NCI-H69 (cell line): ENCODE results near the gene CEBPE.

Experiments
- DNase-seq: peaks from one replicate; lab custom pipeline; 2025; lab: John Stamatoyannopoulos, UW

Gene CEBPE

DNA sequence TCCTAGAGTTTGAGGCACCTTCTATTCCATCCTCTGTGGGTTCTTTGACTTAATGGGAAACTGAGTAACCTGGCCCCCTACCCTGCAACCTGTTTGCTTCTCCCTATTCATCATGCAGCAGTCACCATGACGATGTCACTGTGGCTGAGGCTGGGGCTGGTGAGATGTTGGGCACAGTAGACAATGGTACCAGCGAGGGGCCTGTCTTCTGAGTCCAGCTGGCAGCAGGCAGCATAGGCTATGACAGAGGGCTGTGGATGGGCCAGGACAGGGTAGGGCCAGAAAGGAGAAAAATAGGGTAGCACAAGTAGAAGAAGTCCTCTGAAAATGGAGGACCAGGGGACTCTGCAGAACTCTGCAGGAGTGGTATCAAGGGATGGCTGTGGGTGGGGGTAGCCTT, 16.3 kb downstream of the CEBPE start:
- DNase-seq, result no peak

DNA sequence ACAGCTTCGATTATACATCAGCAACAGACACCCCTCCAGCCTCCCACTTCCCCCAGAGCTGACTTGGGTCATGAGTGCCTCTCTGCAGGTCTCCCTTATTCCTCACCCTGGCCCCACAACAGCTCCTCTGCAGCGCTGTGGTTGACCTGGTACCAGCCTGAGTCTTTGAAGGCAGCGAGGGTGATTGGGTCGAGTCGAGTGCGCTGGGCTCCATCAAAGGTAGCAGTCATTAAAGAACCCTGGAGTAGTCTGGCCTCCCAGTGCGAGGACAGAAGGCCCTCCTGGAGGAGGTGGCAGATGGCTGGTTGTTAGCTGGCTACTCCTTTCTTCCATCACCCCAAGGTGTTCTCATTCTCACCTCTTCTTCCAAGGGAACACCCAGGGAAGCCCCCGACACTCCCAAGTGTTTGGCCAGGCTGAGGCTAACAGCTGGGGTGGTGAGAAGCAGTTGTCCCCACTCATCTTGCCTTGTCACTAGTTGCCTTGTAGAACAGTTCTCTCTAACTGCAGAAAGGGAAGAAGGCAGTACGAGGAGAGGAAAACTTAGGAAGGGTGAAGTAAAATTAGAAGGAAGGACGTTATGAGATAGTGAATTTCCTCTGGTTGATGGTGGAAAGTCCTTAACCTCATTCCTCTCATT, 16.9 kb downstream of the CEBPE start:
- DNase-seq, result no peak

DNA sequence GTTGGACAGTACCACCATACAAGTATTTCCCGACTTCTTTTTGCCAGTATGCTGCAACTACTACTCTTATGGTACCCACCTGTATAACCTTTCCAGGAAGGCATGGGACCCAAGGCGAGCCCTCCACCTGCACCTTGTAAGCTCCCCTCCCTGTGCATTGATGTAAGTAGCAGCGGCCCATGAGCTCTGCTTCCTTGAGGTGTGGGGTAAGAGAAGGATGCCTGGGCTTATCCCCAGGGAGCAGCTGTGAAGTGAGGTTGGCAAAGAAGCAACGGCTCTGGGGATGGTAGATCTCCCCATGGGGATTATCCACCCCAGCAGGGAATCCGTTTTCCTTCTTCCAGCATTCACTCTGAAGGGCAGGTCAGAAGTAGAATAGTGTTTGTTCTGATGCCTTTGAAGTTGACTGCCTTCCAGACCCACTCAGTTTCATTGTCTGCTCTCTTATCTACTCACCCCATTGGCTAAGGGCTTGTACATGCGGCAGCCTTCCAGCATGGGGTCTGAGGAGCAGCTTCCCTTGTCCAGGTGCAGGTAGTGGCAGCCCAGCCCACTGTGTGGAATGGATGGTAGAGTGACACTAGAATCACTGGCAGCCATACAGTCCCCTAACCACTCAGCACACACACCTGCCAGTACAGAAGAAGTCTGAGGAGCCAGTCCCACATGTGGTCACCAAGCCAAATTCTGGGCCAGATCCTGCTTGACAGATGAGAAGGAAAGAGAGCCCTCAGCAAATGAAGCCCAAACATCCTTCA, 17.7 kb downstream of the CEBPE start:
- DNase-seq, result no peak

DNA sequence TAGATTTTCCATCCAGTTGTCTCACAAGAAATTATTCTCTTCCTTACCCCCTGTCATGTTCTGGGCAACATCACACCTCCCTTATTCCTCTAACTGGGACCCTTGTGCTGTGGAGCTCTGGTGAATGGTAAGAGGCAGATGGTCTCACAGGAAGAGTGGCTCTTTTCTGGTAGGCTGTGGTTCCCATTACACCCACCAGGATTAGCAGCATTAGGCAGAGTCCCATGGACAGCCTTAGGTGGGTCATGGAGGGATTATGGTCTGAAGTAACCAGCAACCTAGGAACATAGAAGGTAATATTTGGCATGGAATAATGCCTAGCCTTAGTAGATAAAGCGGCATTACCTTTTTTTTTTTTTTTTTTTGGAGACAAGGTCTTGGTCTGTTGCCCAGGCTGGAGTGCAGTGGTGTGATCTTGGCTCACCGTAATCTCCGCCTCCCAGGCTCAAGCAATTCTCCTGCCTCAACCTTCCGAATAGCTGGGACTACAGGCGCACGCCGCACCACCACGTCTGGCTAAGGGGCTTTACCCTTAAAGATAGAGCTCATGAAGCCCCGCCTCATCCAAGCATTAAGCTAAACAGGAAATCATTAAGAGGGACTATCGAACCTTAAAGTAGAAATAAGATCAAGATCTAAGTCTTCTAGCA, 19.7 kb downstream of the CEBPE start:
- DNase-seq, result no peak

DNA sequence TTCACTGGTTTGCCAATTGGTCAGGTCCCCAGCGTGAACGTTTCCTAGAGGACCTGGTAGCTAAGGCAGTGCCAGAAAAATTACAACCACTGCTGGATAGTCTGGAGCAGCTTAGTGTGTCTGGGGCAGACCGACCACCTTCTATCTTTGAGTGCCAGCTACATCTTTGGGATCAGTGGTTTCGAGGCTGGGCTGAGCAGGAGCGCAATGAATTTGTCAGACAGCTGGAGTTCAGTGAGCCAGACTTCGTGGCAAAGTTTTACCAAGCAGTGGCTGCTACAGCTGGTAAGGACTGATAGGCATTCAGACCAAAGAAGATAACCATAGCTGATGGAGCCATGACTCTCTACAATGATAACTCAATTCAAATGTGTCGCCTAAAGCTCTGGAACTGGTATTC, 21.3 kb downstream of the CEBPE start:
- no peak for DNase-seq

DNA sequence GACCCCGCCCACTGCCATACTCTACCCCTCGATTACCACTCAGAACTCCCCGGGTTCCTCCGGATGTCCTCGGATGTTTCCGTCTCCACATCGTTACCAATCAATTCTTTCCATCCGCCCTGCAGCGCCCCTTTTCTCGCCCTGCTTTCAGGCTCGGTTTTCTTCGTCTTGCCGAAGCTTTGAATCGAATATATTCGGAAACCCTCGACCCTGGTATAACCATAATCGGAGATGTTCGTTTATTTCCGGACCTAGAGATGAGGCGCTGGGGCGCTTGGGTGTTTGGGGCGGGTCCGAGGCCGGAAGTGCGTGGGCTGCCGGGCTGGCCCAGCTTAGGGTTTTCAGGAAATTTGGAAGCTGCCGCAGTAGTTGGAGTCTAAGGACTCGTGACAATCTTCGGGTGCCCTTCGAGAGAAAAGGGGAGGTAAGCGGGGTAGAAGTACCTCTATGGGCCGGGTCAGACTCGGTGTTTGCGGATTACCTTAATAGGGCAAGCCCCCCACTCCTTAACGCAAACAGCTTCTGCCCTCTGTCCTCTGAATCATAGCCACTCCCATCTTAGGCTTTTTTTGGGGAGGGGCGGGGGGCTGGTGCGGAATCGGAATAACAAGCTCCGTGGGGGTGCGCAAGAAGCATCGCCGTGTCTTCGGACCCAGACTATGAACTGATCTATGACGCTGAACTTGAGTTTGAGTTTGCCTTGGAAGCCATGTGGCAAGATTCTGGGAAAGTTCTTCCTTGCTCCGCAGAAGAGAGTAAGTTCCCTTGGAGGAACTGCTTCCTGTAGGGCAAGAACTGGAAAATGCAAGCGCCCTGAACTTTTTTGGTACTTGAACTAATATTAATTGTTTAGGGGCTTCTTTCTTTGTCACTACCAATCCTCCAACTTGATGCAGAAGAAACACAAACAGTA, 23.6 kb downstream of the CEBPE start, which contains the start of gene C14orf119:
TSS of gene C14orf119 (plus strand) at position 310 of the 913 bp plus-strand sequence. CDS start 2,154 bp downstream, outside the sequence.
- DNase-seq, result no peak

DNA sequence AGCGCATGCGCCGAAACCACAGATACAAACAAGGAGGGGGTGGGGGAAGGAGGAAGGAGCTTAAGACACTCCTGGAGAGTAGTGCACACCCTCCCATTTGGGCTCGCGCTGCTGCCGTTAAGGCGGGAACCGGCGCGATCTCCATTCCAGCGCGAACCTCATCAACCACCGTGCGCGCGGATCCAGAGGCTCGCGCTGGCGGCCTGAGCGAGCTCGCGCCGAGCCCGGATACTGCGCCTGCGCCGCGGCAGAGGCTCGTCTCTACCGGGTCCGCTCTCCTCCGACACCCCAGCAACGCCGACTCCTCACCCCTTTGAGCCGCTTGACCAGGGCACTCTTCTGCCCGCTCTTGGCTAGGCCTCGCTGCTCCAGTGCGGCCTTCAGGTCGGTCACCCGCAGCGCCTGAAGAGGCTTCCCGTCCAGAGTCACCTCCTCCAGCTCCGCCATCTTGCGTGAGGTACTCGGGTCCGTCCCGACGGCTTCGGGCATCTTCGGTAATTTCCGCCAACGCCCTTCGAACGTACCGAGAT, 24.3 kb downstream of the CEBPE start, which contains the start of gene ACIN1:
TSS of gene ACIN1 (minus strand) at position 471 of the 530 bp plus-strand sequence. CDS start at position 447, 24 bp downstream.
- no peak for DNase-seq

DNA sequence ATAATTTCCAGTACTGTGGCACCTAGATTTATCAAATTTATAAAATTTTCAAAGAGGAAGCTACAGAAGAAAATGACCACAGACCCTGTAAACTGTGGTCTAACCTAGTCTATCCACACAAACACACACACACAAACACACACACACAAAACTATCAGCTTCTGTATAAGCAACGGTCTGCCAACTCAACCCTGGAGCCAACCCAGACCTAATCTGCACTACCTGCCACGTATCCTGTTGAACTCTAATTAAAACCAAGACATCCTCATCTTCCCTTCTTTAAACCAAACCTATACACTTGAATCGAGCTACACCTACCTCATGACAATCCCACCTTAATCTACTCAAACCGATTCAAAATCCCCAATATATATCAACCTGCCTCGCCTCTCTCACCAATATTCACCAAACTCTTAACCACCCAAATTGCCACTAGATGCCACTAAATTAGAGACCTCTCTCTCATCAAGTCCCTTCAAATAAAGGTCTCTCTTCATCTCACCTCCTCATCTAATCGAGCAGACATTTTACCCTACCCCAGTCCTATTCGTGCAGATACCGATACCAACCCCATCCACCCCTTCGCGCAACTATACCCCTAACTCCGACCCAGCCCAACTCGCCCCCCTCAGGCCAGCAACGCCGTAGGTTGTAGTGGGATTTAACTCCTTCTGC, 24.9 kb downstream of the CEBPE start:
- no peak for DNase-seq

DNA sequence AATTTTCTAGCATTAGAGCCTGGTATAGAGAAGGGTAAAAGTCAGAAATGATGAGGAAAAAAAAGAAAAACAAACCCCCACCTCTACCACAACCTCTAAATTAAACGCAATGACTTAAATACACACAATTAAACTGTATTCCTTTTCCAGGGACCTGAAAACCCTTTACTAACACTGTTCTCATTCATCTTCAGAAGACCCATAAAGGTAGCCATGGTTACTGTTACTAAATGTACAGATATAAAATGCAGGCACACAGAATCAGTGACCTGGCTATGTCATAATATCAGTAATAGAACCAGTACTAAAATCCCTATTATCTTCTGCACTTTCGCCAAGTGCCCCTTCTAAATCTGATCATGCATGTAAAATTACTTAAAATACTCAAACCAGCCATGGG, 25.5 kb downstream of the CEBPE start:
- no peak for DNase-seq

DNA sequence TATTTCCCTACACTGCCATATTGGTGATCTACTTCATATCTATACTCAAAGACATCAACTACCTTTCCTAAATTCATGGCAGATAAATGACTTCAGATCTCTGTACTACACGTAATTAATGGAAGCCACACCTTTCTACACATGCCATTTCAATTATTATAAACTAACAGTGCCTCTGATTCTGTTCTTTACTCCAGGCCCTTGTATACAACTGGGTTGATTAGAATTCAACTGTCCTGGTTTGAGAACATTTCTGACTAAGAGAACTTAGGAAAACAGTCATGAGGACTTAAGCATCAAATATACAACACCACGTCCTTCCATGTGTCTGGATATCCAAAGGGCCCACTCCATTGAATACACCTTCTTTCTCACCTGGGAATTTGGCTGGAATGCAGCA, 26.0 kb downstream of the CEBPE start:
- DNase-seq, result no peak

DNA sequence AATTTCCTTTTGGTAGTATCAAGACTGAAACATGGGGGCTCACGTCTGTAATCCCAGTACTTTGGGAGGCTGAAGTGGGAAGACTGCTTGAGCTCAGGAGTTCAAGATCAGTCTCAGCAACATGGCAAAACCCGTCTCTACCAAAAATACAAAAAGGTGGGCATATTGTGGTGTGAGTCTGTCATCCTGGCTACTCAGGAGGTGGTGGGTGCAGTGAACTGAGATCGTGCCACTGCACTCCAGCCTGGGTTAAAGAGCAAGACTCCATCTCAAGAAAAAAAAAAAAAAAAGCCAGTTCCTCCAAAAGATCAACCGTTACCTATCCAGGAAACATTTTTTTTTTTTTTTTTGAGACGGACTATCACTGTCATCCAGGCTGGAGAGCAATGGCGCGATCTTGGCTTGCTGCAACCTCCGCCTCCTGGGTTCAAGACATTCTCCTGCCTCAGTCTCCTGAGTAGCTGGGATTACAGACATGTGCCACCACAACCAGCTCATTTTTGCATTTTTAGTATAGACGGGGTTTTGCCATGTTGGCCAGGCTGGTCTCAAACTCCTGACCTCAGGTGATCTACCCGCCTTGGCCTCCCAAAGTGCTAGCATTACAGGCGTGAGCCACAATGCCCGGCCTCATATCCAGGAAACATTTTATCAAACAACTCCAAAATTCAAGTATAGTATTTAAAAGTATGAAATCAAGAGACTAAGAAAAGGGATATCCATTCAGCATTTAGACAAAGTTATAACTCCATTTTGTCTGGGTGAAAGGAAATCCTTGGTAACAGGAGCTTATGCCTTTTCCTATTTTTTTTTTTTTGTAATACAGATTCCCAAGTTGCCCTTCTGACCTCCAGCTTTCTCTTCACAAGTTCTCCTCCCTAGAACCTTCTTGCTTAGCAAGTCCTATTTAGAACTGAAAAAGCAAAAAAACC, 27.5 kb downstream of the CEBPE start:
- no peak for DNase-seq

DNA sequence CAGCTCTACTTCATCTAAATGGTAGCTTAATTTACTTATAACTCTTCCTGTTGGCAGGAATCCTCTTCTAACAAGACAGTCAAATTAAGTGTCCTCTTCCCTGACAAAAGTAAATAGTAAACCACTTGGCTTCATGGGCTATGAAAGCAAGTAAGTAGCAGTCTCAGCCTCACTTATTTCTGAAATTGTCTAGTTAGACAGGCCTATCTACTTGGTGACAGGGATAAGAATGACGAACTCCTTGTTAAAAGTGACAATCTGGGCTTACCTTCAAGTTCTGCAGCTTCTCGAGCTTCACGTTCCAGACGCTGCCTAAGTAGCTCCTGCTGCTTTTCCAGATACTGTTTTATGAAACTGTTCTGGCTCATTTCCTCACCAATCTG, 28.8 kb downstream of the CEBPE start:
- no peak for DNase-seq

DNA sequence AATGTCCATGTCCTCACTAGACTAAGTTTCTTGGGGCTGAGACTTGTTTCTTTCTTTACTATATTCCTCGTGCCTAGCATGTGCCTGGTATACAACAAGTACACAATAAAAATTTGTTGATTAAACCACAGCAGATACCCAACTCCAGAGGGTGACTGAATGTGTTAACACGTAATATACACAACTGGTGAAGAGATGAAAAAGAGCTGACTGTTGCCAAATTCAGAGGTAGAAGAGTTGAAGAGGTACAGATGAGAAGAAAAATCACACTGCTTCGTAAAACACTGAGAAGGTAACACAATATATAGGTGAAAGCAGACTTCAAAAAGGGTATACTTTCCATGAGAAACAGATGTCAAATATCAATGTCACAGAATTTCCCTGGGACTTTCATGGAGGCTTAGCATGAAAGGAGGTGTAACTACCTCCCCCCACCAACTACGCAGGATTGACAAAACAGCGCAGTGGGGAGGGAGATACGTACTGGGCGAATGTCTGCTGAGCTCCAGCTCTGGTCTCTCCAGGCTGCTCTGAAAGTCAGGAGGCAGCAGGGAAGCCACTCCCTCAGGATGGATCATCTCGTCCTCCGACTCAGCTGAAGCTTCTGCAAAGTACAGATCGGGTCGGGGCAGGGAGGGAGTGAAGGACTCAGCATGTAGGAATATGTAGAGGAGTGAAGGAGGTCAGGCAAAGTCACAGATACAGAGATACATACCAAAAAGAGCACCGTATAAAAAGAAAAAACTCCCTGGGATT, 29.4 kb downstream of the CEBPE start:
- no peak for DNase-seq

DNA sequence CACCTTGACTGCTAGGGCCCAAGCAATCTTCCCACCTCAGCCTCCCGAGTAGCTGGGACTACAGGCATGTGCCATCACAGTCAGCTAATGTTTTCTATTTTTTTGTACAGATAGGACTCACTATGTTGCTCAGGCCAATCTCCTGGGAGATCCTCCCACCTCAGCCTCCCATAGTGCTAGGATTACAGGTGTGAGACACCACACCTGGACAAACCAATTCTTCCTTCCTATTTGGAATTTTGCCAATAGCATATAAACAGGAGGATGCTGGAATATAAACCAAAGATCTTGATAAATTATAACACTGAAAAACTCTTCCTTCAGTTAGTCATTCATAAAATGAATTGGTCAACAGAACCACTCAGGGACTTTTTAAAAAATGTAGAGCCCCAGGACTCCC, 32.5 kb downstream of the CEBPE start:
- DNase-seq, result no peak

DNA sequence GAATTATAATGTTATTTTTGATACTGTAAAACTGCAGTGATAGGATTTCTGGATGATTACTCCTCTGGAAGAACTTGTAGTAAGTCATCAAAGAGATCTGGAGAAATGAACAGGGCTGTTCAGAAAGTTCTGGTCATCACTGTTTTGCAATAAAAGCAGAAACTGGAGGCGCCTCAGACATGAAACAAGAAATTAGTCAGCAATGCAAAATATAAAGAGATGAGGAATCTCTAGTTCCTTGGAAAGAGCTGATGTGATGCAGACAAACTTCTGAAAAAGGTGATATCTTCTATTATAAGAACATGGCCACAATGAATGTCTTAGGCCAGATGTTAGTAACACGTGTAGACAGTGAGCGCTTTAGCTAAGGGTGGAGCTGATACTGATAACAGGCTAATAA, 33.6 kb downstream of the CEBPE start:
- DNase-seq, result no peak

DNA sequence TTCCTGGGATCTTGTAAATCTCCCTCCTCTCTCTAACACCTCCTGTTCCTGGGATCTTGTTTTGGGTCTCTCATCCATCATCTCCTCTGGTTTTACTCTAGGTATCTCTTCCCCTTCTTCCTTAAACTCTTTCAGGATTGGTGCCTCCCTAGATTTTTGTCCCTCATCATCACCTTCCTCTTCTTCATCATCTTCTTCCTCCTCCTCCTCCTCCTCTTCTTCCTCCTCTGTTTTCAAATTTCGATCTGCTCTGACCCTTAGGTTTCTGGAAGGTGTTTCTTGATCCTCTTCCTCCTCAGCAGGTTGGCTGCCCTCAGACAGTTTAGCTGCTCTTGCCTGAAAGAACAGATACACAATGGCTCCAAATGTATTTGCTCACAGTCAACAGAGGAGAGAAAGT, 38.6 kb downstream of the CEBPE start:
- no peak for DNase-seq

DNA sequence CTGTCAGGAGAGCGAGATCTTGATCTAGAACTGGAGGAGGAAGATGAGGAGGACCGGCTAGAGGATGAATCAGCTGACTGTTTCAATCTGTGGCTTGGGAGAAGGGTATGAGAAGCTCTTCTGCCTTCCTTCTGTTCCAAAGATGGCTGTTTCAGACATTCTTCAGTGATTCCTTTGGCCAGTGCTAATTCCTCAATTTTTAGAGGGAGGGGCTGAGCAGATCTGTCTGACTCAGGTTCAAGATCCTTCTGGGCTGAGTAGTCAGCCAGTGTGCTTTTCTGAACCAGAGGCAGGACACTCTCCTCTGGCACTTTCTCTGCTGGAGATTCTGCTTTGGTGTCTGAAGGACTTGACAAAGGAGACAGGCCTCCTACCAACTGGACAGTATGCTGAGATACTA, 39.3 kb downstream of the CEBPE start:
- DNase-seq, result no peak

DNA sequence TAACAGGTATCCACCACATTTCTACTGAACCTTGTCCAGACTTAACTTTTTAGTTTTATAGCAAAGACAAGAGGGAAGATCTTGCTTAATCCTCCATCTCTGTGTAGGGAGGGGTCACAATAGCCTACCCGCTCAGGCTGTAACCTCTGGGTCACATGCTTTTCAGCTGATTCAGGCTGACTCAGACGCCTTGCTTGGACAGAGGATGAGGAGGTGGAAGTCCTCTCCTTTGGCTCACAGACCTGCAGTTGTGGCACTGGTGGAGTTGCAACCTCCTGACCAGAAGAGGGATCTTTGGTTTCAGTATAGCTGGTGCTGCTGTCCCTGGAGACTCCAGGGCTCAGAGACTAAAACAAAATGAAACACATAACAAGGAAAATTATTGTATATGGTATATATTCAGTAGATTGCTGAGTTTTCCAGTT, 40.4 kb downstream of the CEBPE start:
- no peak for DNase-seq

DNA sequence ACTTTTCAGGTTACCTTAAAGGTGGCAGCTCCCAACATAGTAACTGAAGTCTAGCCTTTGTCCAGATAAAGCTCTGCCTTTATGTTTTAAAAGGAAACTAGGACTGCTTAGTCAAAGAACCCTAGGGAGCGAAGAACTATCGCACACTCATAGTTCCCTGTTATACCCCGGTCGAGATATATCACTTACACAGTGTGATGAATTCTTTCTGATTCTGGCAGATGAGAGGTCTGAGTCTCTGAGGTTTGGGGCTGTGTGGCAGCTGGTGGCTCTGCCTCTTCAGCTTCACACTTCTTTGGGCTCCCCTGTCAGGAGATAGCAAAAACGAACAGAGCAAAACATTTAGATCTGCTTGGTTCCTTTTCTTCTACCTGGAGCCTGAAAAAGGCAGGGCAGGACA, 41.1 kb downstream of the CEBPE start:
- DNase-seq, result no peak
